Measurements from ENCODE around the gene GTF2F1.

GTF2F1 gene

DNA sequence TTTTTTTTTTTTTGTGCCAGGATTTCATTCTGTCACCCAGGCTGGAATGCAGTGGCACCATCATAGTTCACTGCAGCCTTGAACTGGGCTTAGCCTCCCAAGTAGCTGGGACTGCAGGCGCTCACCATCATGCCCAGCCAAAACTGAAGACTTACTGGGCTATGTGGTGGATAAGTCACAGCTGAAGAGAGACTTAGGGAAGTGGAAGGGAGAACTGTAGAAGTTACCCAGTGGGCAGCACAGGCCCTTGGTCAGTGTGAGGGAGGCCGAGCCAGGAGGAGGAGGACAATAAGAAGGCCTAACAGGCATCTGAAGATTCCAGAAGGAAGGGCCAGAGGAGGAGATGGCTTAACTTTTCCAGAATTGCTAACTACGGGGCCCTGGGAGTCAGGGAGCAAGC, 13.2 kb downstream of the GTF2F1 start:
- no peak overlapping the region for H3K4me2 ChIP-seq (ENCODE audit: low read depth, low read length)
- H3K27me3 ChIP-seq (replicated peaks; ENCODE audit: insufficient read depth, low read length), result no peaks in the 10 kb centered on the region
- H3K9me3 ChIP-seq (replicated peaks; ENCODE audit: insufficient read depth, low read length), result no peaks in the 10 kb centered on the region
- TF ChIP-seq EZH2 (optimal IDR thresholded peaks at IDR 0.05; ENCODE audit: low read depth, low read length), result no peak
- TF ChIP-seq EZH2phosphoT487 (IDR thresholded peaks at IDR 0.05; ENCODE audit: low read length), result no peak
- TF ChIP-seq, protein P1, sequence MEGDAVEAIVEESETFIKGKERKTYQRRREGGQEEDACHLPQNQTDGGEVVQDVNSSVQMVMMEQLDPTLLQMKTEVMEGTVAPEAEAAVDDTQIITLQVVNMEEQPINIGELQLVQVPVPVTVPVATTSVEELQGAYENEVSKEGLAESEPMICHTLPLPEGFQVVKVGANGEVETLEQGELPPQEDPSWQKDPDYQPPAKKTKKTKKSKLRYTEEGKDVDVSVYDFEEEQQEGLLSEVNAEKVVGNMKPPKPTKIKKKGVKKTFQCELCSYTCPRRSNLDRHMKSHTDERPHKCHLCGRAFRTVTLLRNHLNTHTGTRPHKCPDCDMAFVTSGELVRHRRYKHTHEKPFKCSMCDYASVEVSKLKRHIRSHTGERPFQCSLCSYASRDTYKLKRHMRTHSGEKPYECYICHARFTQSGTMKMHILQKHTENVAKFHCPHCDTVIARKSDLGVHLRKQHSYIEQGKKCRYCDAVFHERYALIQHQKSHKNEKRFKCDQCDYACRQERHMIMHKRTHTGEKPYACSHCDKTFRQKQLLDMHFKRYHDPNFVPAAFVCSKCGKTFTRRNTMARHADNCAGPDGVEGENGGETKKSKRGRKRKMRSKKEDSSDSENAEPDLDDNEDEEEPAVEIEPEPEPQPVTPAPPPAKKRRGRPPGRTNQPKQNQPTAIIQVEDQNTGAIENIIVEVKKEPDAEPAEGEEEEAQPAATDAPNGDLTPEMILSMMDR (IDR thresholded peaks at IDR 0.05; ENCODE audit: low read length), result no peak
- no peak overlapping the region for H3K27ac ChIP-seq (ENCODE audit: low read length)
- H4K20me1 ChIP-seq (ENCODE audit: insufficient read depth, low read length), result no peaks in the 10 kb centered on the region
- no peak overlapping the region for H3K9ac ChIP-seq (ENCODE audit: low read length)
- H3K9me2 ChIP-seq (replicated peaks; ENCODE audit: insufficient read depth, low read length), result no peaks in the 10 kb centered on the region
- no peak overlapping the region for H3K4me3 ChIP-seq (ENCODE audit: low read length)
- DNase-seq, result no peak
- no peak overlapping the region for H2AFZ ChIP-seq (ENCODE audit: low read length)
- no peaks in the 10 kb centered on the region for H3K79me2 ChIP-seq (ENCODE audit: low read length)
- H3K4me1 ChIP-seq (ENCODE audit: low read length), result no peaks in the 10 kb centered on the region
- H3K36me3 ChIP-seq (replicated peaks; ENCODE audit: insufficient read depth, low read length), result no peaks in the 10 kb centered on the region; the same call in none of the 2 replicates
- 0 out of 2 replicates have a peak, but pooled peaks cover 2% of the 10 kb centered on the region for H3F3A ChIP-seq (ENCODE audit: insufficient read depth, low read length)

DNA sequence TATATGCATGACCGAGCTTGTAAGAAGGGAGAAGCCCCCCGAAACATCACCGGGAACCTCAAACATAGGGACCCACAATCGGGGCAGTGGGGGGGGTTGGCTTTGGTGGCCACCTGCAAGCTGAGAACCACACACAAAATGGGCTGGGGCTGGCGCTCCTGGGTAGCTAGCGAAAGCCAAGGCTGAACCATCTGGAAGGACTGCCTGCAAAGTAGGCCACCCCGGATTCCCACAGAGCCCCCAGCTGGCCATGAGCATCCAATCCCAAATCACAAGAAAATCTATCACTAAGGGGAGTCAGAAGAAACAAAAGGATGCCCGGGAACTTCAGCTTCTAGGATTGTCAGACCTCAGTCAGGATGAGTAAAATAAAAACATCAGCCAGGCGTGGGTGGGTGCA, 14.5 kb downstream of the GTF2F1 start:
- no peak overlapping the region for H3K4me2 ChIP-seq (ENCODE audit: low read depth, low read length)
- TF ChIP-seq EZH2 (optimal IDR thresholded peaks at IDR 0.05; ENCODE audit: low read depth, low read length) (no peak), EZH2phosphoT487 (IDR thresholded peaks at IDR 0.05; ENCODE audit: low read length) (no peak)
- TF ChIP-seq, protein P1 (IDR thresholded peaks at IDR 0.05; ENCODE audit: low read length), result no peak
- H3K9me2 ChIP-seq (replicated peaks; ENCODE audit: insufficient read depth, low read length), result no peaks in the 10 kb centered on the region
- H2AFZ ChIP-seq (ENCODE audit: low read length), result no peak overlapping the region
- no peak for DNase-seq
- no peak overlapping the region for H3K27ac ChIP-seq (ENCODE audit: low read length)
- H3K79me2 ChIP-seq (ENCODE audit: low read length), result peaks cover 8% of the 10 kb centered on the region; the same call in 1 of the 2 replicates
- H3F3A ChIP-seq (ENCODE audit: insufficient read depth, low read length), result 0 out of 2 replicates have a peak, but pooled peaks cover 2% of the 10 kb centered on the region
- peaks cover 5% of the 10 kb centered on the region; the same call in 1 of the 2 replicates for H3K4me1 ChIP-seq (ENCODE audit: low read length)
- H3K9ac ChIP-seq (ENCODE audit: low read length), result no peak overlapping the region
- H3K9me3 ChIP-seq (replicated peaks; ENCODE audit: insufficient read depth, low read length), result no peaks in the 10 kb centered on the region
- no peaks in the 10 kb centered on the region for H4K20me1 ChIP-seq (ENCODE audit: insufficient read depth, low read length)
- H3K27me3 ChIP-seq (replicated peaks; ENCODE audit: insufficient read depth, low read length), result no peaks in the 10 kb centered on the region
- no peaks in the 10 kb centered on the region; the same call in none of the 2 replicates for H3K36me3 ChIP-seq (replicated peaks; ENCODE audit: insufficient read depth, low read length)
- no peak overlapping the region for H3K4me3 ChIP-seq (ENCODE audit: low read length)

DNA sequence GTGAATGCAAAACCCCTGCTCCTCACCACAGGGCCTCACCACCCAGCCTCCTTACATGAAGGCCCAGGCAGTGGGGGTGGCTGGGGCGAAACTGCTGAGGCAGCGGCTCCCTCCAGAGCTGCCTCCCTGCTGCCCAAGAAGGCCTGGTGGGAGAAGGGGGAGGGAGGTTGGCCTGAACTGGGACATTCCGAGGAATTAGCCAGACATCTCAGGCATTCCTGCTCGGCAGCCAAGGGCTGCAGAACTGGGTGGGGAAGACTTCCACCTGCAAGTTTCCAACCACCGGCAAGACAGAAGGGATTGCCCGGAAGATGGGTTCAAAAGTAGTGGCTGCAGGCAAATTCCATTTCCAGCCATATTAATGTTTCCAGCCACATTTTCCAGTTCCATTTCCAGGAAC, 14.9 kb downstream of the GTF2F1 start:
- Histone ChIP-seq H4K20me1 (ENCODE audit: insufficient read depth, low read length) (no peaks in the 10 kb centered on the region), H3K9me3 (replicated peaks; ENCODE audit: insufficient read depth, low read length) (no peaks in the 10 kb centered on the region), H3K4me2 (ENCODE audit: low read depth, low read length) (no peak overlapping the region), H3K9ac (ENCODE audit: low read length) (no peak overlapping the region), H3F3A (ENCODE audit: insufficient read depth, low read length) (0 out of 2 replicates have a peak, but pooled peaks cover 2% of the 10 kb centered on the region), H3K9me2 (replicated peaks; ENCODE audit: insufficient read depth, low read length) (no peaks in the 10 kb centered on the region), H3K36me3 (replicated peaks; ENCODE audit: insufficient read depth, low read length) (no peaks in the 10 kb centered on the region; the same call in none of the 2 replicates), H3K4me1 (ENCODE audit: low read length) (peaks cover 5% of the 10 kb centered on the region; the same call in 1 of the 2 replicates), H2AFZ (ENCODE audit: low read length) (no peak overlapping the region), H3K27ac (ENCODE audit: low read length) (no peak overlapping the region), H3K27me3 (replicated peaks; ENCODE audit: insufficient read depth, low read length) (no peaks in the 10 kb centered on the region), H3K4me3 (ENCODE audit: low read length) (no peak overlapping the region), H3K79me2 (ENCODE audit: low read length) (peaks cover 8% of the 10 kb centered on the region; the same call in 1 of the 2 replicates)
- no peak for DNase-seq
- no peak for TF ChIP-seq EZH2phosphoT487 (IDR thresholded peaks at IDR 0.05; ENCODE audit: low read length)
- TF ChIP-seq, protein P1 (IDR thresholded peaks at IDR 0.05; ENCODE audit: low read length), result no peak
- TF ChIP-seq EZH2 (optimal IDR thresholded peaks at IDR 0.05; ENCODE audit: low read depth, low read length), result no peak
